Thyroid gland (tissue), 4 donors: ENCODE results near the gene GRB10. TPM values are rescaled to one million over a fixed set of nuclear protein-coding genes. Genes with fewer than 3 reads are reported as not detected.

Source experiments
- DNase-seq, 2 donors: peaks; one replicate each; pipeline ENCODE4 v3.0.0-alpha.2; 2019
- H3K27ac ChIP-seq, 3 donors: fragments of 200-600 bp; sonication (generic); 1 replicate in 2 of 3; 2 replicates in 1 of 3; pipeline ENCODE4 v1.5.1; 2016 to 2019; ENCODE audit warnings: mild to moderate bottlenecking in 1 of 3, moderate library complexity in 1 of 3
- H3K27me3 ChIP-seq: fragments of 200-600 bp; sonication (generic); one replicate; pipeline ENCODE4 v1.5.1; 2019
- H3K36me3 ChIP-seq, 2 donors: fragments of 200-600 bp; sonication (generic); one replicate each; pipeline ENCODE4 v1.5.1; 2016 to 2019
- H3K4me1 ChIP-seq, 2 donors: fragments of 200-600 bp; sonication (generic); one replicate each; pipeline ENCODE4 v1.5.1; 2017 to 2019
- H3K4me3 ChIP-seq, 3 donors: fragments of 200-600 bp; sonication (generic); replicated peaks in 1 of 3; 1 replicate in 2 of 3; 2 replicates in 1 of 3; pipeline ENCODE4 v1.5.1; 2016; ENCODE audit warnings: mild to moderate bottlenecking in 1 of 3
- H3K9me3 ChIP-seq: fragments of 200-600 bp; sonication (generic); one replicate; pipeline ENCODE4 v1.5.1; 2017
- CTCF ChIP-seq, 6 experiments: fragments of 200-600 bp in 3 of 6; fragments of 450-650 bp in 3 of 6; sonication (generic) in 3 of 6; IDR thresholded peaks; one replicate each; pipeline ENCODE4 v1.5.1; 2016 to 2019; ENCODE audit warnings: antibody characterized with exemption in 6 of 6, mild to moderate bottlenecking in 2 of 6, inconsistent platforms in 1 of 6, moderate library complexity in 1 of 6
- POLR2A ChIP-seq, 2 donors: fragments of 450-650 bp; IDR thresholded peaks; one replicate each; pipeline ENCODE4 v1.6.1; 2017; ENCODE audit warnings: antibody characterized with exemption in 2 of 2, mild to moderate bottlenecking in 2 of 2, moderate library complexity in 1 of 2
- WGBS, 2 donors: methylation state at CpG; one replicate each; pipeline ENCODE4 v1.1.5; 2017; 5-methylcytosine and 5-hydroxymethylcytosine counted together
- intact Hi-C: fragments of 100-400 bp; cut with DNase I; formaldehyde crosslinking; loops from one replicate; pipeline ENCODE4 v1.15.1; 2023
- total RNA-seq, 4 donors: library from RNA; depleted of rRNA; stranded (reverse); fragments of >200 nt; gene quantifications; one replicate each; pipeline ENCODE4 v1.2.3, GENCODE V29; 2016

Gene GRB10
- total RNA-seq, 4 donors from 2014 or later: 21.3 to 99.2 (median 39.6) TPM

- DNase-seq: no peak
- H3K9me3 ChIP-seq: no peaks in the 10 kb centered on the region
- H3K36me3 ChIP-seq: no peaks in the 10 kb centered on the region
- peaks cover 0 to 3% of the 10 kb centered on the region in 2 donors for H3K4me1 ChIP-seq
- intact Hi-C loops: no loop called here
- H3K4me3 ChIP-seq: no peak overlapping the region
- no peak for TF ChIP-seq CTCF (IDR thresholded peaks at IDR 0.05)
- no peak for TF ChIP-seq POLR2A (IDR thresholded peaks at IDR 0.05)
- no peak overlapping the region for H3K27ac ChIP-seq
- 58 to 82% methylated on average over 3 of the region's 3 CpGs for WGBS, 2 donors
- no peaks in the 10 kb centered on the region for H3K27me3 ChIP-seq
Observed at GRCh38 chr7:50637725-50638643, 144.7 kb downstream of the GRB10 start.

GRCh38 chr7:50634378-50634777, 148.3 kb downstream of the GRB10 start:
- WGBS, 2 donors: 85 to 96% methylated on average over 1 of the region's 1 CpG
- Histone ChIP-seq H3K9me3 (no peaks in the 10 kb centered on the region), H3K4me1 (no peaks in the 10 kb centered on the region), H3K36me3 (no peaks in the 10 kb centered on the region), H3K4me3 (no peak overlapping the region), H3K27me3 (no peaks in the 10 kb centered on the region), H3K27ac (no peak overlapping the region)
- intact Hi-C loops: no loop called here
- TF ChIP-seq CTCF (IDR thresholded peaks at IDR 0.05): no peak
- DNase-seq: no peak

- Histone ChIP-seq H3K4me3 (no peak overlapping the region), H3K4me1 (no peaks in the 10 kb centered on the region), H3K36me3 (no peaks in the 10 kb centered on the region), H3K9me3 (no peaks in the 10 kb centered on the region), H3K27me3 (no peaks in the 10 kb centered on the region), H3K27ac (no peak overlapping the region)
- intact Hi-C loops: no loop called here
- 95 to 100% methylated on average over 1 of the region's 1 CpG for WGBS, 2 donors
- TF ChIP-seq POLR2A (IDR thresholded peaks at IDR 0.05) (no peak), CTCF (IDR thresholded peaks at IDR 0.05) (no peak)
- no peak for DNase-seq
Observed at GRCh38 chr7:50633414-50633710, 149.3 kb downstream of the GRB10 start.

GRCh38 chr7:50632561-50633413, 149.9 kb downstream of the GRB10 start:
- intact Hi-C loops: no loop called here
- TF ChIP-seq CTCF (IDR thresholded peaks at IDR 0.05): peak; percentile 44 to 86 (median 62)
- no peak for TF ChIP-seq POLR2A (IDR thresholded peaks at IDR 0.05)
- H3K4me1 ChIP-seq: no peaks in the 10 kb centered on the region
- H3K27ac ChIP-seq: no peak overlapping the region
- H3K9me3 ChIP-seq: no peaks in the 10 kb centered on the region
- no peak overlapping the region for H3K4me3 ChIP-seq
- H3K36me3 ChIP-seq: no peaks in the 10 kb centered on the region
- WGBS, 2 donors: 40 to 58% methylated on average over 3 to 8 of the region's 10 CpGs
- no peaks in the 10 kb centered on the region for H3K27me3 ChIP-seq
- DNase-seq: peak; percentile 40 to 50

GRCh38 chr7:50631639-50632038, 151.1 kb downstream of the GRB10 start:
- 80 to 95% methylated on average over 7 of the region's 7 CpGs for WGBS, 2 donors
- no peak for TF ChIP-seq POLR2A (IDR thresholded peaks at IDR 0.05)
- TF ChIP-seq CTCF (IDR thresholded peaks at IDR 0.05): no peak
- intact Hi-C loops: no loop called here

More at GRCh38 chr7:50631639-50632038, 151.1 kb downstream of the GRB10 start:
- Histone ChIP-seq H3K36me3 (no peaks in the 10 kb centered on the region), H3K27me3 (no peaks in the 10 kb centered on the region), H3K4me3 (no peak overlapping the region), H3K27ac (no peak overlapping the region), H3K9me3 (no peaks in the 10 kb centered on the region), H3K4me1 (no peaks in the 10 kb centered on the region)
- no peak for DNase-seq
